Spleen (tissue), 11 donors: ENCODE data around the gene OR8G5. TPM values are rescaled to one million over a fixed set of nuclear protein-coding genes. Genes with fewer than 3 reads are reported as not detected.

Experiments
- DNase-seq: peaks from one replicate; pipeline ENCODE4 v3.0.0-alpha.2; 2020
- H3K27ac ChIP-seq, 8 donors: fragments of 200-600 bp; sonication (generic) in 7 of 8; 1 replicate in 4 of 8; 2 replicates in 4 of 8; pipeline versions ENCODE4 v1.5.0 to v1.8.0; 2016 to 2021; ENCODE audit warnings: inconsistent platforms in 4 of 8, mild to moderate bottlenecking in 4 of 8, moderate library complexity in 1 of 8
- H3K27me3 ChIP-seq, 7 donors: fragments of 200-600 bp; sonication (generic) in 6 of 7; replicated peaks in 1 of 7; 1 replicate in 4 of 7; 2 replicates in 3 of 7; pipeline versions ENCODE4 v1.5.0 to v1.8.0; 2016 to 2021; ENCODE audit warnings: inconsistent platforms in 3 of 7, mild to moderate bottlenecking in 1 of 7
- H3K36me3 ChIP-seq, 6 donors: fragments of 200-600 bp; sonication (generic) in 5 of 6; 1 replicate in 4 of 6; 2 replicates in 2 of 6; pipeline versions ENCODE4 v1.5.0 to v1.8.0; 2016 to 2021; ENCODE audit warnings: inconsistent platforms in 2 of 6
- H3K4me1 ChIP-seq, 6 donors: fragments of 200-600 bp; sonication (generic) in 5 of 6; 1 replicate in 3 of 6; 2 replicates in 3 of 6; pipeline versions ENCODE4 v1.5.0 to v1.8.0; 2016 to 2021; ENCODE audit warnings: inconsistent platforms in 3 of 6
- H3K4me3 ChIP-seq, 8 donors: fragments of 200-600 bp; sonication (generic) in 7 of 8; 1 replicate in 4 of 8; 2 replicates in 4 of 8; pipeline versions ENCODE4 v1.5.0 to v1.8.0; 2016 to 2021; ENCODE audit warnings: inconsistent platforms in 4 of 8, mild to moderate bottlenecking in 4 of 8, moderate library complexity in 2 of 8
- H3K9me3 ChIP-seq, 8 donors: fragments of 200-600 bp; sonication (generic) in 7 of 8; 1 replicate in 4 of 8; 2 replicates in 4 of 8; pipeline versions ENCODE4 v1.5.0 to v1.8.0; 2016 to 2021; ENCODE audit warnings: inconsistent platforms in 4 of 8
- CTCF ChIP-seq, 11 experiments: fragments of 200-600 bp in 7 of 11; fragments of 450-650 bp in 4 of 11; sonication (generic) in 4 of 11; IDR thresholded peaks in 8 of 11; conservative IDR thresholded peaks in 3 of 11; 1 replicate in 7 of 11; 2 replicates in 4 of 11; pipeline versions ENCODE4 v1.4.0 to v1.8.0; 2016 to 2021; ENCODE audit warnings: antibody characterized with exemption in 11 of 11, inconsistent platforms in 4 of 11, mild to moderate bottlenecking in 1 of 11
- POLR2A ChIP-seq, 3 donors: fragments of 450-650 bp; IDR thresholded peaks; one replicate each; pipeline ENCODE4 v1.5.1; 2017; ENCODE audit warnings: antibody characterized with exemption in 3 of 3, mild to moderate bottlenecking in 1 of 3
- POLR2AphosphoS5 ChIP-seq, 3 donors: sonication (generic); formaldehyde crosslinking; IDR thresholded peaks; one replicate each; pipeline ENCODE4 v1.5.1; 2017; ENCODE audit warnings: antibody characterized with exemption in 3 of 3
- WGBS, 5 donors: extraction: QIAGEN DNeasy Blood & Tissue Kit in 3 of 5; methylation state at CpG; one replicate each; pipeline versions ENCODE4 v1.1.5 to v1.1.7; 2013 to 2018; 5-methylcytosine and 5-hydroxymethylcytosine counted together
- intact Hi-C: fragments of 100-400 bp; cut with DNase I; formaldehyde crosslinking; loops from one replicate; pipeline ENCODE4 v1.15.0; 2023; ENCODE audit warnings: low total_unique reads
- polyA plus RNA-seq, 3 donors: library from polyadenylated mRNA; stranded (reverse); fragments of 200-250 nt; gene quantifications; one replicate each; pipeline ENCODE4 v1.2.1, GENCODE V29; 2013
- total RNA-seq, 7 donors: library from RNA; depleted of rRNA in 3 of 7; stranded (reverse); fragments of >200 nt in 3 of 7; fragmentation: NEBNext Ultra II Directional in 4 of 7; extraction: Animal tissue kit (Norgen Biotek cat#: 25700) in 4 of 7; gene quantifications; one replicate each; pipeline versions ENCODE4 v1.1.0 to v1.2.1, GENCODE V29; 2016 to 2021
- donor health status: healthy with polysubstance abuse.
- donor health status: DM: no; HTN: no; CAD: no; lungs with moderate emphysema.
- donor health status: DM: no; HTN: no; CAD: no.
- donor health status: Bipolar disorder and iron deficiency.
- donor health status: healthy.
- donor health status: DM: no; HTN: no; CAD: no.
- donor health status: DM: yes; HTN: yes; CAD: no.

Gene OR8G5
- total and polyA plus RNA-seq, 10 donors: not detected

GRCh38 chr11:124315052-124315451, 58.9 kb downstream of the OR8G5 start:
- intact Hi-C loops: no loop called here
- Histone ChIP-seq H3K36me3 (no peaks in the 10 kb centered on the region), H3K27me3 (no peaks in the 10 kb centered on the region), H3K9me3 (no peaks in the 10 kb centered on the region), H3K4me1 (no peaks in the 10 kb centered on the region), H3K4me3 (no peak overlapping the region), H3K27ac (no peak overlapping the region)
- WGBS, 5 donors: 39 to 57% (median 43%) methylated on average over 3 of the region's 3 CpGs
- TF ChIP-seq POLR2A (IDR thresholded peaks at IDR 0.05) (no peak), CTCF (IDR thresholded peaks at IDR 0.05 in 8 of 11, conservative IDR thresholded peaks at IDR 0.05 in 3 of 11) (no peak), POLR2AphosphoS5 (IDR thresholded peaks at IDR 0.05) (no peak)
- no peak for DNase-seq

Other genes starting within 250 kb of the OR8G5 start
- not detected for gene OR10G4, start 243.4 kb upstream of the OR8G5 start, total RNA-seq
- not detected for gene OR10G4, start 243.4 kb upstream of the OR8G5 start, polyA plus RNA-seq
- not detected for gene OR10G9, start 233.4 kb upstream of the OR8G5 start, total RNA-seq
- not detected for gene OR10G9, start 233.4 kb upstream of the OR8G5 start, polyA plus RNA-seq
- gene OR10G8, start 229.6 kb upstream of the OR8G5 start, total RNA-seq: not detected
- not detected for gene OR10G8, start 229.6 kb upstream of the OR8G5 start, polyA plus RNA-seq
- not detected for gene OR10G7, start 215.1 kb upstream of the OR8G5 start, total RNA-seq
- gene OR10G7, start 215.1 kb upstream of the OR8G5 start, polyA plus RNA-seq: not detected
- 10 to 100 TPM; 11.4 to 15.4 (median 11.8) TPM for gene VWA5A, start 140.9 kb upstream of the OR8G5 start, total RNA-seq
- 1 to 10 TPM; 6.7 to 8.2 (median 6.7) TPM for gene VWA5A, start 140.9 kb upstream of the OR8G5 start, polyA plus RNA-seq
- gene OR10D3, start 73.0 kb upstream of the OR8G5 start, total RNA-seq: not detected
- gene OR10D3, start 73.0 kb upstream of the OR8G5 start, polyA plus RNA-seq: not detected
- gene OR8G1, start 15.3 kb upstream of the OR8G5 start, total RNA-seq: not detected
- gene OR8G1, start 15.3 kb upstream of the OR8G5 start, polyA plus RNA-seq: not detected
- gene OR8D1, start 57.6 kb downstream of the OR8G5 start, total RNA-seq: not detected
- not detected for gene OR8D1, start 57.6 kb downstream of the OR8G5 start, polyA plus RNA-seq
- gene OR8D2, start 63.8 kb downstream of the OR8G5 start, total RNA-seq: not detected
- not detected for gene OR8D2, start 63.8 kb downstream of the OR8G5 start, polyA plus RNA-seq
- not detected for gene OR8B2, start 128.1 kb downstream of the OR8G5 start, total RNA-seq
- not detected for gene OR8B2, start 128.1 kb downstream of the OR8G5 start, polyA plus RNA-seq
- not detected for gene OR8B3, start 142.6 kb downstream of the OR8G5 start, total RNA-seq
- gene OR8B3, start 142.6 kb downstream of the OR8G5 start, polyA plus RNA-seq: not detected
- gene OR8B4, start 168.5 kb downstream of the OR8G5 start, total RNA-seq: not detected
- not detected for gene OR8B4, start 168.5 kb downstream of the OR8G5 start, polyA plus RNA-seq
- gene OR8B8, start 189.3 kb downstream of the OR8G5 start, total RNA-seq: not detected
- not detected for gene OR8B8, start 189.3 kb downstream of the OR8G5 start, polyA plus RNA-seq